Mucosa of descending colon (tissue), 3 donors: Measurements from ENCODE around the gene ROBO2. TPM values are rescaled to one million over a fixed set of nuclear protein-coding genes. Genes with fewer than 3 reads are reported as not detected.

Experiments used
- ATAC-seq: fragments of 200-7000 bp; cut with Tn5 transposase; one replicate; pipeline ENCODE4 v1.9.1; 2020; ENCODE audit warnings: mild to moderate bottlenecking, moderate library complexity
- DNase-seq, 3 donors: peaks; one replicate each; pipeline ENCODE4 v3.0.0-alpha.2; 2020
- H3K36me3 ChIP-seq: fragments of 200-600 bp; one replicate; pipeline ENCODE4 v1.8.0; 2021; ENCODE audit warnings: low read depth, mild to moderate bottlenecking
- H3K4me1 ChIP-seq: fragments of 200-600 bp; one replicate; pipeline ENCODE4 v1.8.0; 2021; ENCODE audit warnings: low read depth, mild to moderate bottlenecking
- H3K4me3 ChIP-seq: fragments of 200-600 bp; one replicate; pipeline ENCODE4 v1.8.0; 2021; ENCODE audit warnings: mild to moderate bottlenecking
- H3K9me3 ChIP-seq: fragments of 200-600 bp; one replicate; pipeline ENCODE4 v1.8.0; 2021; ENCODE audit warnings: mild to moderate bottlenecking
- CTCF ChIP-seq: fragments of 200-600 bp; IDR thresholded peaks from one replicate; pipeline ENCODE4 v1.8.0; 2022; ENCODE audit warnings: antibody characterized with exemption, mild to moderate bottlenecking
- intact Hi-C, 2 donors: fragments of 100-400 bp; cut with DNase I in 1 of 2; cut with micrococcal nuclease in 1 of 2; formaldehyde crosslinking; loops; one replicate each; pipeline versions ENCODE4 v1.11.0 to v1.11.1; 2022; cut with DNase I, micrococcal nuclease
- total RNA-seq, 3 donors: library from RNA; stranded (reverse); fragmentation: NEBNext Ultra II Directional in 2 of 3; extraction: Animal tissue kit (Norgen Biotek cat#: 25700) in 2 of 3; gene quantifications; one replicate each; pipeline versions ENCODE4 v1.2.1 to v1.2.4, GENCODE V29; 2021 to 2023
- donor health status: DM: no; HTN: no; CAD: no; lungs with moderate emphysema.
- donor health status: DM: no; HTN: no; CAD: no.
- donor health status: DM: no; HTN: yes; CAD: no.

ROBO2 gene
- total RNA-seq, 3 donors from 2014 or later, result 1.3 to 2.1 (median 1.4) TPM

- DNase-seq, result no peak
Observed at GRCh38 chr3:77078279-77078678, 38.4 kb downstream of the ROBO2 start.

GRCh38 chr3:77079988-77080610 is 40.2 kb downstream of the ROBO2 start:
- intact Hi-C loops, result no loop called here
- no peak overlapping the region for H3K4me3 ChIP-seq
- no peaks in the 10 kb centered on the region for H3K36me3 ChIP-seq
- DNase-seq (no peak), ATAC-seq (no peak)
- H3K4me1 ChIP-seq, result no peaks in the 10 kb centered on the region
- no peak for TF ChIP-seq CTCF
- H3K9me3 ChIP-seq, result no peaks in the 10 kb centered on the region

More at GRCh38 chr3:77078279-77078678, 38.4 kb downstream of the ROBO2 start:
- H3K4me1 ChIP-seq, result no peaks in the 10 kb centered on the region
- intact Hi-C loops, result no loop called here
- no peak for ATAC-seq
- H3K36me3 ChIP-seq, result no peaks in the 10 kb centered on the region
- no peak overlapping the region for H3K4me3 ChIP-seq
- no peaks in the 10 kb centered on the region for H3K9me3 ChIP-seq
- no peak for TF ChIP-seq CTCF

GRCh38 chr3:77081240-77081661 is 41.4 kb downstream of the ROBO2 start:
- no peaks in the 10 kb centered on the region for H3K36me3 ChIP-seq
- no peaks in the 10 kb centered on the region for H3K9me3 ChIP-seq
- TF ChIP-seq CTCF, result no peak
- ATAC-seq (peak; percentile 30), DNase-seq (peak in 1 of 3 donors; percentile 33)
- no peaks in the 10 kb centered on the region for H3K4me1 ChIP-seq
- intact Hi-C loops, result no loop called here
- no peak overlapping the region for H3K4me3 ChIP-seq

GRCh38 chr3:77084511-77084910 is 44.6 kb downstream of the ROBO2 start:
- Histone ChIP-seq H3K4me1 (no peaks in the 10 kb centered on the region), H3K4me3 (no peak overlapping the region), H3K36me3 (no peaks in the 10 kb centered on the region), H3K9me3 (no peaks in the 10 kb centered on the region)
- ATAC-seq (no peak), DNase-seq (no peak)
- TF ChIP-seq CTCF, result no peak
- intact Hi-C loops, result no loop called here

GRCh38 chr3:77086408-77086807 is 46.5 kb downstream of the ROBO2 start:
- DNase-seq (no peak), ATAC-seq (no peak)
- intact Hi-C loops, result no loop called here
- no peak for TF ChIP-seq CTCF
- Histone ChIP-seq H3K4me1 (no peaks in the 10 kb centered on the region), H3K36me3 (no peaks in the 10 kb centered on the region), H3K4me3 (no peak overlapping the region), H3K9me3 (no peaks in the 10 kb centered on the region)

- intact Hi-C loops, result no loop called here
- H3K9me3 ChIP-seq, result no peaks in the 10 kb centered on the region
- H3K4me1 ChIP-seq, result no peaks in the 10 kb centered on the region
- H3K36me3 ChIP-seq, result no peaks in the 10 kb centered on the region
- no peak for ATAC-seq
- TF ChIP-seq CTCF, result no peak
- no peak overlapping the region for H3K4me3 ChIP-seq
- DNase-seq, result no peak
Observed at GRCh38 chr3:77091809-77092208, 51.9 kb downstream of the ROBO2 start.
